Natural killer cell treated with Interleukin-12 subunit alpha and Interleukin-12 subunit beta and Interleukin-15 and Interleukin-18, amount 100 ng/mL, for 72 hours (primary cell): ENCODE measurements around the gene FNDC4. TPM values are rescaled to one million over a fixed set of nuclear protein-coding genes. Genes with fewer than 3 reads are reported as not detected.
A peak's percentile ranks its signal among the peaks of the same experiment; 100 is the strongest.

Experiments
- ATAC-seq, 2 donors: fragments of 150-1000 bp; cut with Tn5 transposase in 1 of 2; sonication (Bioruptor Pico), chemical (Tn5 transposase) in 1 of 2; 2 replicates each; pipeline ENCODE4 v1.10.0; 2021
- DNase-seq: peaks from one replicate; pipeline ENCODE4 v3.0.0; 2022; ENCODE audit warnings: low spot score
- H3K27ac Mint-ChIP-seq, 2 donors: 1 replicate in 1 of 2; 2 replicates in 1 of 2; pipeline ENCODE4 v1.8.0; 2022; ENCODE audit warnings: mixed read lengths in 2 of 2, mild to moderate bottlenecking in 1 of 2, moderate library complexity in 1 of 2
- H3K27me3 Mint-ChIP-seq, 2 donors: 1 replicate in 1 of 2; 2 replicates in 1 of 2; pipeline ENCODE4 v1.8.0; 2022; ENCODE audit warnings: mixed read lengths in 2 of 2
- H3K36me3 Mint-ChIP-seq: one replicate; pipeline ENCODE4 v1.8.0; 2022; ENCODE audit warnings: mixed read lengths
- H3K4me1 Mint-ChIP-seq, 2 donors: 1 replicate in 1 of 2; 2 replicates in 1 of 2; pipeline ENCODE4 v1.8.0; 2022; ENCODE audit warnings: low read depth in 2 of 2, mixed read lengths in 2 of 2, mild to moderate bottlenecking in 1 of 2
- H3K4me3 Mint-ChIP-seq: one replicate; pipeline ENCODE4 v1.8.0; 2022; ENCODE audit warnings: mixed read lengths
- H3K9me3 Mint-ChIP-seq: 2 replicates; pipeline ENCODE4 v1.8.0; 2022; ENCODE audit warnings: mixed read lengths
- total RNA-seq, 2 donors: library from RNA; stranded (reverse); gene quantifications; one replicate each; pipeline ENCODE4 v1.2.3, GENCODE V29; 2022

The FNDC4 gene
- total RNA-seq, 2 donors from 2014 or later: not detected

DNA sequence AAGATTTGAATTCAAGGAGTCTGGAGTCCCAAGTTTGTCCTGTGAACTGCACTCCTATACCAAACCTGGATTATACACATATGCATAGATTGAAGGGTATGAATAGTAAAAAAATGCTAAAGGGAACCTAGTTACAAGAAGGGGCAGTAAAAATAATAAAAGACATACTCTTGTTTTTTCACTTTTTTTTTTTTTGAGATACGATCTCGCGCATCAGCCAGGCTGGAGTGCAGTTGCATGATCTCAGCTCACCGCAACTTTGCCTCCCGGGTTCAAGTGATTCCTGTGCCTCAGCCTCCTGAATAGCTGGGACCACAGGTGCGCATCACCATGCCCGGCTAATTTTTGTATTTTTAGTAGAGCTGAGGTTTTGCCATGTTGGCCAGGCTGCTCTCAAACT, 30.6 kb downstream of the FNDC4 start:
- Mint-ChIP-seq H3K9me3 (no peaks in the 10 kb centered on the region), H3K4me1 (no peaks in the 10 kb centered on the region)
- no peak for DNase-seq

DNA sequence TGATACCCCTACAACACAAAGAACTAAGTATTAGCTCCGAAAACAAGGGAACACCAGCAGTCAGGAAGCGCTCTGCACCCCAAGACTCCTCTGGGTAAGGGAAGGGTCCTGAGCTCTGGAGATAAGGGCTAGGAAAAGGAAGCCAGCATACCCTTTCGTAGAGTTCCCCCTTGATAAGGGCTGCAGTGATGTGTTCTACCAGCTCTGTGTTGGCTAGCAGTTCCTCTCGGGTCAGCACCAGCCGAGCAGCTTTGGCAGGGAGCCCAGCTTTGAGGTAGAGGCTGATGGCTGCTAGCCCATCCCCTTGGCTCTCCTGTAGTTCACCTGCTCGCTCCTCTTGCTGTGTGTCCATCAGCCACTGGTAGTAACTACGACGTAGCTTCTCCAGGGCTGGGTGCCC, 33.9 kb downstream of the FNDC4 start:
- Mint-ChIP-seq H3K36me3 (no peaks in the 10 kb centered on the region), H3K27me3 (no peaks in the 10 kb centered on the region), H3K9me3 (no peaks in the 10 kb centered on the region), H3K4me1 (no peaks in the 10 kb centered on the region), H3K27ac (no peak overlapping the region), H3K4me3 (no peak overlapping the region)
- DNase-seq: no peak
- no peak for ATAC-seq

More for the DNA sequence above, 30.6 kb downstream of the FNDC4 start:
- no peaks in the 10 kb centered on the region for H3K36me3 Mint-ChIP-seq
- H3K27me3 Mint-ChIP-seq: no peaks in the 10 kb centered on the region
- no peak for ATAC-seq
- H3K27ac Mint-ChIP-seq: no peak overlapping the region
- no peak overlapping the region for H3K4me3 Mint-ChIP-seq

DNA sequence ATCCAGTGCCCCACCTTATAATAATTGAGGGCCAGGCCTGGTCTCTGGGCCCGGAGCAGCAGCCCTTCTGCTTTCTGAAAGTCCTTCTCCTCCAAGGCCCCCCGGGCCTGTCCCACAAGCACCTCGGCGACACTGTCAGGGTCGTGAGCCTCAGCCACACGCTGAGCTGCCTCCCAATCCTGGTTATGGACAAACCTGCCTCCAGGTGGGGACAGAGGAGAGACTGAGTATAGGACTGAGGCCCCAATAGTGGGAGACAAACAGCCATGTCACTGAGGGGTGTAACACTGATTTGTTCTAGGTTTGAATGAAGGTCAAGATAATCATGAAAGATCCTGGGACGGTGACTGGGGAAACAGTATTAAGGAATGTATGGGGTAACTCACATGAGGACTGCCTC, 41.0 kb downstream of the FNDC4 start:
- Mint-ChIP-seq H3K36me3 (no peaks in the 10 kb centered on the region), H3K27ac (no peak overlapping the region), H3K9me3 (no peaks in the 10 kb centered on the region), H3K27me3 (no peaks in the 10 kb centered on the region), H3K4me1 (no peaks in the 10 kb centered on the region), H3K4me3 (no peak overlapping the region)
- ATAC-seq: no peak
- DNase-seq: no peak

DNA sequence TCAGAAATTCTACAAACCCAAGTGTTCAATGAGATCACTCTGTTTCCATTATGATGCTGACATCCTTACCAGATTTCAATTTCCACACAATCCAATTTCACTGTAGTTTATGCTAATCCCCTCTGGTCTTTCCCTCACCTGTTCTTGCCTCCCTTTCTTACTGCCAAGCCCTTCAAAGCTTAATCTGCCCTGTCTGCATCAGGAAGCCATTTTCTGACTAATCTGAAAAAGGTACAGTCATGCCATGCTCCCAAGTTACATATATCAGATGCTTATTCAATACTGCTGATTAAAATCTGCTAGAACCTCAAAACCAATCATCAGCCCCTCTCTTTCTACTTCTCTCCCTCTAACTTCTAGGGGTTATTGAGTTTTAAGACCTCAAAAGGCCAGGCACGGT, 43.9 kb downstream of the FNDC4 start:
- DNase-seq (no peak), ATAC-seq (no peak)
- Mint-ChIP-seq H3K27me3 (no peaks in the 10 kb centered on the region), H3K27ac (no peak overlapping the region), H3K4me1 (no peaks in the 10 kb centered on the region), H3K9me3 (no peaks in the 10 kb centered on the region), H3K4me3 (no peak overlapping the region), H3K36me3 (no peaks in the 10 kb centered on the region)

DNA sequence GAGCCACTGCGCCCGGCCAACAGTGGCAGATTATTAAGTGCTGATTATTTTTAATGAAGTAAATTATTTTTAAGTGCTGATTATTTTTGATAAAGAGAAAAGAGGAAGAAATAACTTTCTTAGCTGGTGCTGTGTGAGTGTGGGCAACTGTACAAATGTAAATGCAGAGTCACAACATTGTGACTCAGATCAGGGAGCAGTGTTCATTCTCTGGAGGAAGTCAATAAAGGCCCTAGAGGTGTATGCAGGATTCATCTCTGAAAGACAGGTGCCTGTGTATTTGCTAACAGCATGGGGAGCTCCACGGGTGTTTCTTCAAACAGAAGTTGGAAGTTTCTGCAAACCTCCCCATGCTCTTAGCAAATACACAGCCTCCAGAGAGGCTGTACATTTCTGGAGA, 46.6 kb downstream of the FNDC4 start:
- ATAC-seq (no peak), DNase-seq (no peak)
- no peak overlapping the region for H3K27ac Mint-ChIP-seq
- H3K27me3 Mint-ChIP-seq: no peaks in the 10 kb centered on the region
- no peaks in the 10 kb centered on the region for H3K9me3 Mint-ChIP-seq
- H3K4me3 Mint-ChIP-seq: no peak overlapping the region
- no peaks in the 10 kb centered on the region for H3K4me1 Mint-ChIP-seq
- H3K36me3 Mint-ChIP-seq: no peaks in the 10 kb centered on the region

DNA sequence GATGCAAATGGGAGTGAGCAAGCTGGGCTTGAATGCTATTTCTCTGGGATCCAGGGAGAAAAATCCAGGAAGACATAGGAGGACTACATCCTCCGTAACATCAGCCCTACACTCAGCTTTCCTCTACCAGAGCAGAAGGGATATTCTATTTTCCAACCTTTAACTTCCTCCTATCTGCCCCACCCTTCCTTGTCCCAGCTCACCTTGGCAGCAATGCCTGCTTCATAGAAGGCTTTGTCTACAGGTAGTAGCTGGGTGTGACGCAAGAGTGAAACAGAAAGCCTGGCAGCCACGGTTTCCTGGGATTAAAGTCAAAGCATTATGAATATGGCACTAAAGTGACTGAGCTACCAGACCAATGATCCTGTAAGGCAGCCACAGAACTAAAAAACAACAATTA, 48.9 kb downstream of the FNDC4 start:
- DNase-seq (no peak), ATAC-seq (no peak)
- Mint-ChIP-seq H3K4me1 (peaks cover 0 to 4% of the 10 kb centered on the region in 2 donors), H3K27me3 (no peaks in the 10 kb centered on the region), H3K9me3 (no peaks in the 10 kb centered on the region), H3K36me3 (no peaks in the 10 kb centered on the region), H3K4me3 (no peak overlapping the region), H3K27ac (no peak overlapping the region)

DNA sequence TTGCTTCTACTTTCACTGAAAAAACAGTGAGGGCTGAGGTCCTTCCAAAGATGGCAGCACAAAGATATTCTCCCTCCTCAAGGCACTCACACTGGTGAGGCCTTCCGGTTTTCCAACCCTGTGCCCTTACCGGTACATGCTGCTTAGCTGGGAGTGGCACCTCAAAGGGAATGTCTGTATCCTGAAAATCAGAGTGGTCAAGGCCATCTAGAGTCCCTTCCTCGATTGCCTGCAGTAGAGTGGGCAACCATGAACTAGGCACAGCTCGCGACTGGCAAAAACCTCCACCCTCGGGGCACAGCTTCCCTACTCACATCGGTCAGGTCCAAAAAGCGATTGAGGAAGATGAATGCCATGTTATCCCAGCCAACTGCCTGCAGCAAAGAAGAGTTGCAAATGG, 49.4 kb downstream of the FNDC4 start:
- Mint-ChIP-seq H3K36me3 (peaks cover 4% of the 10 kb centered on the region), H3K4me3 (no peak overlapping the region), H3K27ac (no peak overlapping the region), H3K9me3 (no peaks in the 10 kb centered on the region), H3K4me1 (peaks cover 0 to 4% of the 10 kb centered on the region in 2 donors), H3K27me3 (no peaks in the 10 kb centered on the region)
- DNase-seq (no peak), ATAC-seq (no peak)

DNA sequence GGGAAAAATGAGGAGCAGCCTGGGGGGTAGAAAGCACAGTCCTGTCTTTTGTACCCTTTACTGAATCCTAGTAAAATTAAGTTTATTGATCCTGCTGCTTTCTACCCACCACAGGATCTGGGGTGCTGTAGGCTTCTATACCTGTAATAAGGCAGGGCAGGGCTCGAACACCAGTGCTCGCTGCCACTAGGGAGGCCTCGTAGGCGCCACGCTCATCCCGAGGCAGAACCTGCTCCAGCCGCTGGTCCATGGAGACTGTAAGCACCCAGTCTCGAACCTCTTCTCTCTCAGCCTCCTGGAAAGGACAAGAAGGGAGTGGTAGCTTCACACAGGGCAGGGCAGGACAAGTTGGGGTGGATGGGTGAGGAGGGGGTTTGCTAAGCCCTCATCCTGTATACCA, 49.8 kb downstream of the FNDC4 start:
- H3K27ac Mint-ChIP-seq: no peak overlapping the region
- ATAC-seq (no peak), DNase-seq (no peak)
- H3K9me3 Mint-ChIP-seq: no peaks in the 10 kb centered on the region
- peaks cover 0 to 8% of the 10 kb centered on the region in 2 donors for H3K4me1 Mint-ChIP-seq
- peaks cover 8% of the 10 kb centered on the region for H3K36me3 Mint-ChIP-seq
- H3K27me3 Mint-ChIP-seq: no peaks in the 10 kb centered on the region
- H3K4me3 Mint-ChIP-seq: no peak overlapping the region

DNA sequence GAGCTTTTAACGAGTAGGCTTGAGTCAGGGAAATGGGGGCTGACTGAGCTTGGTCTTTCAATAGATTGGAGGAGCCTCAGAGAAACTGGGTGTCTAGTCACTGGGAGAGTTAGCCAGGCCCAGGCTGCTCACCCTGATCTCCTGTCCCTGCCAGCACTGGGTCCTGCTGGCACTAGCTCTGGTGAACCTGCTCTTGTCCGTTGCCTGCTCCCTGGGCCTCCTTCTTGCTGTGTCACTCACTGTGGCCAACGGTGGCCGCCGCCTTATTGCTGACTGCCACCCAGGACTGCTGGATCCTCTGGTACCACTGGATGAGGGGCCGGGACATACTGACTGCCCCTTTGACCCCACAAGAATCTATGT, 52.1 kb downstream of the FNDC4 start:
- no peaks in the 10 kb centered on the region for H3K27me3 Mint-ChIP-seq
- peak overlapping the region in 1 of 2 donors; percentile 9 for H3K27ac Mint-ChIP-seq
- H3K4me3 Mint-ChIP-seq: no peak overlapping the region
- no peaks in the 10 kb centered on the region for H3K9me3 Mint-ChIP-seq
- ATAC-seq (no peak), DNase-seq (no peak)
- H3K4me1 Mint-ChIP-seq: peaks cover 0 to 14% of the 10 kb centered on the region in 2 donors
- peaks cover 20% of the 10 kb centered on the region for H3K36me3 Mint-ChIP-seq

DNA sequence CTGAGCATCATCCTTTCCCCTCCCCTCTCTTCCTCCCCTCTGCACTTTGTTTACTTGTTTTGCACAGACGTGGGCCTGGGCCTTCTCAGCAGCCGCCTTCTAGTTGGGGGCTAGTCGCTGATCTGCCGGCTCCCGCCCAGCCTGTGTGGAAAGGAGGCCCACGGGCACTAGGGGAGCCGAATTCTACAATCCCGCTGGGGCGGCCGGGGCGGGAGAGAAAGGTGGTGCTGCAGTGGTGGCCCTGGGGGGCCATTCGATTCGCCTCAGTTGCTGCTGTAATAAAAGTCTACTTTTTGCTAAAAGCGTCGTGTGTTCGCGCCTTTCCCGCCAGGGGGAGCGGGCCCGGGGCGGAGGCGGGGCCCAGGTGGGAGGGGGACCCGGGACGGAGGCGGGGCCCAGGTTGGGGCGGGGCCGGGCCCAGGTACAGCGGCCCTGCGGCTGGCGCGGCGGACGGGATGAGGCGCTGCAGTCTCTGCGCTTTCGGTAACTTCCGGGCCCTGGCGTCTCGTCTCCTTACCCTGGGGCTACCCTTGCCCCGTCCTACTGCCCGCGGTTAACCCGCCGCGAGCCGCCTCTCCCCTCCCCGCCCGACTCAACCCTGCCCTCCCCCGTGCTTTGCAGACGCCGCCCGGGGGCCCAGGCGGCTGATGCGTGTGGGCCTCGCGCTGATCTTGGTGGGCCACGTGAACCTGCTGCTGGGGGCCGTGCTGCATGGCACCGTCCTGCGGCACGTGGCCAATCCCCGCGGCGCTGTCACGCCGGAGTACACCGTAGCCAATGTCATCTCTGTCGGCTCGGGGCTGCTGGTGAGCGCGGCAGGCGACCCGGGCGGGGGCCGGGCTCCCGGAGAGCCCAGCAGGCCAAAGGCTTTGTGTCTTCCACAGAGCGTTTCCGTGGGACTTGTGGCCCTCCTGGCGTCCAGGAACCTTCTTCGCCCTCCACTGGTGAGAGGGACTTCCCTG, 52.8 kb downstream of the FNDC4 start, which contains the start of gene KRTCAP3:
Gene KRTCAP3 (plus strand): TSS at position 424 of the 962 bp plus-strand sequence. CDS start 32 bp downstream, at position 456.
- ATAC-seq: peak in 1 of 2 donors; percentile 31
- H3K4me1 Mint-ChIP-seq: peaks cover 0 to 14% of the 10 kb centered on the region in 2 donors
- DNase-seq: no peak
- H3K36me3 Mint-ChIP-seq: peaks cover 20% of the 10 kb centered on the region
- no peaks in the 10 kb centered on the region for H3K9me3 Mint-ChIP-seq
- peak within 1 kb of the TSS in 1 of 2 donors; percentile 9 for H3K27ac Mint-ChIP-seq
- no peaks in the 10 kb centered on the region for H3K27me3 Mint-ChIP-seq
- H3K4me3 Mint-ChIP-seq: no peak within 1 kb of the TSS

Other genes starting within 250 kb of the FNDC4 start
- not detected for gene SLC30A3, start 232.2 kb downstream of the FNDC4 start, total RNA-seq
- gene DNAJC5G, start 219.8 kb downstream of the FNDC4 start, total RNA-seq: not detected
- under 1 TPM; 0.28 to 0.33 TPM for gene TRIM54, start 212.8 kb downstream of the FNDC4 start, total RNA-seq
- gene UCN, start 186.8 kb downstream of the FNDC4 start, total RNA-seq: 1 to 10 TPM; 1.3 TPM
- gene MPV17, start 172.1 kb downstream of the FNDC4 start, total RNA-seq: 10 to 100 TPM; 92.4 to 96.1 TPM
- 100 to 1,000 TPM in 1 of 2 donors, 10 to 100 TPM in 1; 85.4 to 107 TPM for gene GTF3C2, start 138.4 kb downstream of the FNDC4 start, total RNA-seq
- 10 to 100 TPM; 49.5 to 52.0 TPM for gene EIF2B4, start 124.9 kb downstream of the FNDC4 start, total RNA-seq
- 100 to 1,000 TPM; 100 to 113 TPM for gene SNX17, start 124.6 kb downstream of the FNDC4 start, total RNA-seq
- gene ZNF513, start 114.5 kb downstream of the FNDC4 start, total RNA-seq: 10 to 100 TPM; 21.8 to 23.6 TPM
- 100 to 1,000 TPM; 110 to 158 TPM for gene PPM1G, start 85.6 kb downstream of the FNDC4 start, total RNA-seq
- 100 to 1,000 TPM in 1 of 2 donors, 10 to 100 TPM in 1; 66.0 to 117 TPM for gene NRBP1, start 66.6 kb downstream of the FNDC4 start, total RNA-seq
- gene KRTCAP3, start 52.8 kb downstream of the FNDC4 start, total RNA-seq: 1 to 10 TPM; 2.2 to 6.1 TPM
- 10 to 100 TPM; 11.1 to 17.4 TPM for gene IFT172, start 5.5 kb downstream of the FNDC4 start, total RNA-seq
- gene GCKR, start 1.6 kb upstream of the FNDC4 start, total RNA-seq: not detected
- 10 to 100 TPM; 10.1 to 24.0 TPM for gene ZNF512, start 87.8 kb upstream of the FNDC4 start, total RNA-seq
- gene CCDC121, start 133.8 kb upstream of the FNDC4 start, total RNA-seq: under 1 TPM in 1 of 2 donors, not detected in 1; 0.36 TPM
- gene GPN1, start 133.8 kb upstream of the FNDC4 start, total RNA-seq: 10 to 100 TPM; 32.7 to 36.9 TPM
- 10 to 100 TPM; 32.9 to 41.9 TPM for gene SUPT7L, start 168.4 kb upstream of the FNDC4 start, total RNA-seq
- 10 to 100 TPM; 31.1 to 33.3 TPM for gene SLC4A1AP, start 168.7 kb upstream of the FNDC4 start, total RNA-seq